Measurements from ENCODE around the gene CASK. TPM values are rescaled to one million over a fixed set of nuclear protein-coding genes. Genes with fewer than 3 reads are reported as not detected.

CASK gene
- total RNA-seq, 2 donors from 2014 or later: 44.3 to 46.1 TPM

DNA sequence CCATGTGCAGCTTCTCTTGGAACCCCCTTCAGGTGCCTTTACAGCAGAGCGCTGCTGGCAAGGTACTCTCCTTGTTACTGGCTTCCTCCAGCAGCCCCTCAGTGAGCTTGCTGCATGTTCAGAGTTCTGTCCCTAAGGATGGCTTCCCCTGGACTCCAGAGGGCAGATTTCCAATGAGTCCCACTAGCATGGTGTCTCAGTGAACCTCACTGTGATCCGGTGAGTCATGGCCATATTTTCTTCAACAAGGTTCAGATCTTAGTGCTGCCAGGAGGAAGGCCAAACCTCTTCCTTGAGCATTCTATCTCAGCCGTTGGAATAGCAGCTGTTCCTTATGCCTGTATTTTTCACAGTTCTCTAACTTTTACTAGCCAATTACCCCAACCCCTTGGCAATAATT lies 98.8 kb downstream of the CASK start:
- DNase-seq (ENCODE audit: low spot score) (no peak), ATAC-seq (ENCODE audit: insufficient number of reproducible peaks, low FRiP score, low read depth) (no peak)
- Histone ChIP-seq H3K4me1 (ENCODE audit: control insufficient read depth in 1 of 2, low read depth in 2 of 2) (peaks cover 0 to 13% of the 10 kb centered on the region in 2 donors), H3K36me3 (no peaks in the 10 kb centered on the region), H3K27ac (peak overlapping the region in 1 of 2 donors; percentile 55), H3K27me3 (replicated peaks; ENCODE audit: insufficient read depth) (no peaks in the 10 kb centered on the region), H3K9me3 (no peaks in the 10 kb centered on the region), H3K4me3 (no peak overlapping the region)
- TF ChIP-seq, protein P1, sequence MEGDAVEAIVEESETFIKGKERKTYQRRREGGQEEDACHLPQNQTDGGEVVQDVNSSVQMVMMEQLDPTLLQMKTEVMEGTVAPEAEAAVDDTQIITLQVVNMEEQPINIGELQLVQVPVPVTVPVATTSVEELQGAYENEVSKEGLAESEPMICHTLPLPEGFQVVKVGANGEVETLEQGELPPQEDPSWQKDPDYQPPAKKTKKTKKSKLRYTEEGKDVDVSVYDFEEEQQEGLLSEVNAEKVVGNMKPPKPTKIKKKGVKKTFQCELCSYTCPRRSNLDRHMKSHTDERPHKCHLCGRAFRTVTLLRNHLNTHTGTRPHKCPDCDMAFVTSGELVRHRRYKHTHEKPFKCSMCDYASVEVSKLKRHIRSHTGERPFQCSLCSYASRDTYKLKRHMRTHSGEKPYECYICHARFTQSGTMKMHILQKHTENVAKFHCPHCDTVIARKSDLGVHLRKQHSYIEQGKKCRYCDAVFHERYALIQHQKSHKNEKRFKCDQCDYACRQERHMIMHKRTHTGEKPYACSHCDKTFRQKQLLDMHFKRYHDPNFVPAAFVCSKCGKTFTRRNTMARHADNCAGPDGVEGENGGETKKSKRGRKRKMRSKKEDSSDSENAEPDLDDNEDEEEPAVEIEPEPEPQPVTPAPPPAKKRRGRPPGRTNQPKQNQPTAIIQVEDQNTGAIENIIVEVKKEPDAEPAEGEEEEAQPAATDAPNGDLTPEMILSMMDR (IDR thresholded peaks at IDR 0.05): no peak

DNA sequence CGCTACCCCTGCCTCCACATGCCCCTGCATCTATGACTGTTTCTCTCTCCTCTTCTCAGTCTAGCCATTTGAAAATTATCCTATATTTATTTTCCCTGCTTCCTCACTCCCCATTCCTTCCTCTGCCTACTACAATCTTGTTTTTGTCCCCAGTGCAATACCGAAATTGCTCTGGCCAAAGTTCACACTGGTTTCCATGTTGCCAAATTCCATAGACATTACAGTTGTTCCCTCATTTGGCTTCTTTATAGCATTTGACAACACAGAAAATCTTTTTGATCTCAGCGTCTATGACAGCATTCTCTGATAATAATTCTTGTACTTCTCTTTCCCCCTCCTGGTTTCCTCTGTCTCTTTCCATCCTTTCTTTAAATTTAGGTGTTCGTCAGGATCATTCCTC lies 100.0 kb downstream of the CASK start:
- no peaks in the 10 kb centered on the region for H3K27me3 ChIP-seq (replicated peaks; ENCODE audit: insufficient read depth)
- TF ChIP-seq, protein P1 (IDR thresholded peaks at IDR 0.05): no peak
- H3K27ac ChIP-seq: peak overlapping the region; percentile 55 to 56
- H3K9me3 ChIP-seq: no peaks in the 10 kb centered on the region
- no peak overlapping the region for H3K4me3 ChIP-seq
- no peak for ATAC-seq (ENCODE audit: insufficient number of reproducible peaks, low FRiP score, low read depth)
- no peak for DNase-seq (ENCODE audit: low spot score)
- H3K4me1 ChIP-seq (ENCODE audit: control insufficient read depth in 1 of 2, low read depth in 2 of 2): peaks cover 0 to 10% of the 10 kb centered on the region in 2 donors
- H3K36me3 ChIP-seq: no peaks in the 10 kb centered on the region

DNA sequence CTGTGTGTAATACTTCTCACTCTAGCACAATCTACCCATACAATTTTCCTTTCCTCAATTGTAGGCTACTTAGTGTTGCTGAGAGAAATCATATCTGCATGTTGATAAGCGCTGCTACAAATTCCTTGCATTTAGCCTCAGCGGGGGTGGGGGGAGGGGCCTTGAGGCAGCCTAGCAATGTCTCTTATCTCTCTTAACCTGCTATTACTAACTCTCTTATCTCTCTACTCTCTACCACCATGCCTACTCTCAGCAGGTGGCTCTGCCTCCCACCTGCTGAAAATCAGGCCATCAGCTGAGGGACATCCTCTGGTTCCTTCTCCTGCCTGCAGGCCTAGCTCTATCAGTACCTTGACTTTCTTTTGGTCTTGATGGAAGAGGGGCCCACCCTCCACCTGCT lies 100.5 kb downstream of the CASK start:
- Histone ChIP-seq H3K27me3 (replicated peaks; ENCODE audit: insufficient read depth) (no peaks in the 10 kb centered on the region), H3K36me3 (no peaks in the 10 kb centered on the region), H3K4me3 (no peak overlapping the region), H3K27ac (peak overlapping the region; percentile 55 to 56), H3K9me3 (no peaks in the 10 kb centered on the region), H3K4me1 (ENCODE audit: control insufficient read depth in 1 of 2, low read depth in 2 of 2) (peaks cover 0 to 10% of the 10 kb centered on the region in 2 donors)
- DNase-seq (ENCODE audit: low spot score): no peak
- no peak for ATAC-seq (ENCODE audit: insufficient number of reproducible peaks, low FRiP score, low read depth)
- TF ChIP-seq, protein P1 (IDR thresholded peaks at IDR 0.05): no peak

DNA sequence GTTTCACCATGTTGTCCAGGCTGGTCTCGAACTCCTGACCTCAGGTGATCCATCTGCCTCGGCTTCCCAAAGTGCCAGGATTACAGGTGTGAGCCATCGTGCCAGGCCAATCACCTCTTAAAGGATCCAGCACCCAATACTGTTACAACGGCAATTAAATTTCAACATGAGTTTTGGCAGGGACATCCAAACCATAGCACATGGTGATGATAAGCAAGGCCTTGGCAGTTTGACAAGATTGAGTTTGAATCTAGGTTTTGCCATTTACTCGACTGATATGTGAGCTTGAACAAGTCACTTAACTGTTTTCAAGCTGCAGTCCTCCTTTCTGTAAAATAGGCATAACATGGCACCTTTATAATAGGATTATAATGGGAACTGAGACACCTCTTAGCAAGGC lies 115.3 kb downstream of the CASK start:
- no peaks in the 10 kb centered on the region for H3K27me3 ChIP-seq (replicated peaks; ENCODE audit: insufficient read depth)
- TF ChIP-seq, protein P1 (IDR thresholded peaks at IDR 0.05): no peak
- no peaks in the 10 kb centered on the region for H3K9me3 ChIP-seq
- DNase-seq (ENCODE audit: low spot score) (no peak), ATAC-seq (ENCODE audit: insufficient number of reproducible peaks, low FRiP score, low read depth) (no peak)
- H3K4me1 ChIP-seq (ENCODE audit: control insufficient read depth in 1 of 2, low read depth in 2 of 2): no peaks in the 10 kb centered on the region
- no peaks in the 10 kb centered on the region for H3K36me3 ChIP-seq
- H3K4me3 ChIP-seq: no peak overlapping the region
- H3K27ac ChIP-seq: no peak overlapping the region

DNA sequence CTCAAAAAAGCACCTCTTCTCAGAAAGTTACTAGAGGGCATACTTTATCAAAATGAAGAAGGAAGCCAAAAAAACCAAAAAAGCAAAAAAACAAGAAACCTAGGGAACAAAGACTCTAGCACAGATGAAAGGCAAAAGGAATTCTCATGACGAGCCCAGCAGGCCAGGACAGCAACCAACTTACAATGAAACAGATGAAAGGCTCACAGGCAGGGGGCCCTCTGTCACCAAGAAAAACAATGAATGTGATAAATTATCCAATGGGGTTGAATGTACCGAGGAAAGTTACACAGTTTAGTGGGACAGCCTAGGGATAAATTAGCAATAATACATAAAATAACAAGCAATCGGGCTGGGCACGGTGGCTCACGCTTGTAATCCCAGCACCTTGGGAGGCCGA lies 120.4 kb downstream of the CASK start:
- Histone ChIP-seq H3K36me3 (no peaks in the 10 kb centered on the region), H3K4me1 (ENCODE audit: control insufficient read depth in 1 of 2, low read depth in 2 of 2) (no peaks in the 10 kb centered on the region), H3K27ac (no peak overlapping the region), H3K4me3 (no peak overlapping the region), H3K27me3 (replicated peaks; ENCODE audit: insufficient read depth) (no peaks in the 10 kb centered on the region), H3K9me3 (no peaks in the 10 kb centered on the region)
- ATAC-seq (ENCODE audit: insufficient number of reproducible peaks, low FRiP score, low read depth) (no peak), DNase-seq (ENCODE audit: low spot score) (no peak)
- TF ChIP-seq, protein P1 (IDR thresholded peaks at IDR 0.05): no peak

All from thoracic aorta (tissue), 2 donors.